ENCODE results near the gene TULP1. TPM values are rescaled to one million over a fixed set of nuclear protein-coding genes. Genes with fewer than 3 reads are reported as not detected.

Gene TULP1
- total RNA-seq, 2 experiments from 2014 or later, result not detected

DNA sequence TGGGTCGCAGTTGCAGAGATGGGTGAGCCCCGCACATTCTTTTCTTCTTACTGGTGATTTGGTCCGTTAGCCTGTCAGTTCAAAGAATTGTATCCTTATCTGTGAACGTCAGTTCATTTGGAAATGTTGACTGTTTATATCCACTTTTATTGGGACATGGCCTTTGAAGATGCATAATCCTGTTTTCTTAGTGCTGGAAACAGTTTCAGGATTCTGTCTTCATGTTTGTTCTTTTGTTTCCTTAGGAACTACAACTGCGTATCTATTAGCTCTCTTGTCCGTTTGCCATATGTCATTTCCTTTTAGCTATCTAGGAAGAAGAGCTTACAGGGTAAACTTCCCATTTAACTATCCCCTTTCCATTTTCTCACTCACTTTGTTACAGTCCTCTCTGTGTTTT is 35.0 kb upstream of the TULP1 start:
- TF ChIP-seq, protein P1, sequence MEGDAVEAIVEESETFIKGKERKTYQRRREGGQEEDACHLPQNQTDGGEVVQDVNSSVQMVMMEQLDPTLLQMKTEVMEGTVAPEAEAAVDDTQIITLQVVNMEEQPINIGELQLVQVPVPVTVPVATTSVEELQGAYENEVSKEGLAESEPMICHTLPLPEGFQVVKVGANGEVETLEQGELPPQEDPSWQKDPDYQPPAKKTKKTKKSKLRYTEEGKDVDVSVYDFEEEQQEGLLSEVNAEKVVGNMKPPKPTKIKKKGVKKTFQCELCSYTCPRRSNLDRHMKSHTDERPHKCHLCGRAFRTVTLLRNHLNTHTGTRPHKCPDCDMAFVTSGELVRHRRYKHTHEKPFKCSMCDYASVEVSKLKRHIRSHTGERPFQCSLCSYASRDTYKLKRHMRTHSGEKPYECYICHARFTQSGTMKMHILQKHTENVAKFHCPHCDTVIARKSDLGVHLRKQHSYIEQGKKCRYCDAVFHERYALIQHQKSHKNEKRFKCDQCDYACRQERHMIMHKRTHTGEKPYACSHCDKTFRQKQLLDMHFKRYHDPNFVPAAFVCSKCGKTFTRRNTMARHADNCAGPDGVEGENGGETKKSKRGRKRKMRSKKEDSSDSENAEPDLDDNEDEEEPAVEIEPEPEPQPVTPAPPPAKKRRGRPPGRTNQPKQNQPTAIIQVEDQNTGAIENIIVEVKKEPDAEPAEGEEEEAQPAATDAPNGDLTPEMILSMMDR (IDR thresholded peaks at IDR 0.05), result no peak
- Mint-ChIP-seq H3K27me3 (no peaks in the 10 kb centered on the region), H3K4me3 (no peak overlapping the region), H3K36me3 (ENCODE audit: low read depth) (no peaks in the 10 kb centered on the region), H3K9me3 (peaks cover 5% of the 10 kb centered on the region), H3K27ac (no peak overlapping the region), H3K4me1 (ENCODE audit: low read depth) (peaks cover 13% of the 10 kb centered on the region)
- no peak for ATAC-seq (ENCODE audit: poor library complexity)
- ChIA-PET CTCF (no interaction called here), POLR2A (interaction anchor here (0.6 to 1.2 kb wide), 2 partner anchors 25 to 738 kb away, joined by 4 read pairs; no protein-coding TSS in a partner anchor)
- Histone ChIP-seq H3K36me3 (ENCODE audit: insufficient read depth, low read length) (no peaks in the 10 kb centered on the region), H3K4me1 (ENCODE audit: insufficient read depth, low read length) (no peaks in the 10 kb centered on the region), H3K4me3 (ENCODE audit: low read length) (no peak overlapping the region), H3K27me3 (ENCODE audit: control insufficient read depth in 1 of 2, insufficient read depth in 2 of 2, low read length in 2 of 2) (no peaks in the 10 kb centered on the region), H3K27ac (ENCODE audit: low read depth in 1 of 2, low read length in 2 of 2) (no peak overlapping the region), H3K9me3 (ENCODE audit: control insufficient read depth in 1 of 2, insufficient read depth in 1 of 2, low read length in 2 of 2) (peaks cover 7 to 13% of the 10 kb centered on the region in 2 experiments)
- intact Hi-C loops (cut with DNase I, micrococcal nuclease), result no loop called here
- no peak for DNase-seq

DNA sequence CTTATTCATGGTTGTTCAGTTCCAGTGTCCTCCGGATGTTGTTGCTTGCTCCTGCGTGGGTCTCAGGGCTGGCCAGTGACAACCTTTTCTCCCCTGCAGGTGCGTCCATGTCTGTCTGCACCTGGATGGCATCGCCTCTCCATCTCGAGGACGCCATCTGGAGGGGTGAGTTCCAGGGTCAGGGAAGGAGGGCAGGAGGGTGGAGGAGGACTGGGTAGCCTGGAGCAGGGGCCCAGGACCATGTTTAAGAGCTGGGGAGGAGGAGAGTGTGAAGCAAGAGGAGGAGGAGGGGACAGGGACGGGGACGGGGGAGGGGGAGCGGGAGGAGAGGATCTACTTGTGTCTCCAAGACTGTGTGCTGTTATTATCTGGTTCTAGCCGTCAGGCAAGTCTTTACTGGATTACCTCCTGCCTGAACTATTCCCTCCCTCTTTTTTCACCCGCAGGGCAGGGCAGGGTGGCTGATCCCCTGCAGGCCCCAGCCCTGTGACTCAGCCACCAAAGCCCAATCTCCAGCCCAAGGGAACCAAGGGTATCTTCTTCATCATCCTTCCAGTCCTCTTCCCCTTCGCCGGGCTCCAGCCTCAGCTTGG is 32.2 kb upstream of the TULP1 start:
- no peak overlapping the region for H3K4me3 Mint-ChIP-seq
- Histone ChIP-seq H3K9me3 (ENCODE audit: control insufficient read depth in 1 of 2, insufficient read depth in 1 of 2, low read length in 2 of 2) (peaks cover under 1 to 15% of the 10 kb centered on the region in 2 experiments), H3K27me3 (ENCODE audit: control insufficient read depth in 1 of 2, insufficient read depth in 2 of 2, low read length in 2 of 2) (no peaks in the 10 kb centered on the region), H3K27ac (ENCODE audit: low read depth in 1 of 2, low read length in 2 of 2) (no peak overlapping the region), H3K4me3 (ENCODE audit: low read length) (no peak overlapping the region), H3K4me1 (ENCODE audit: insufficient read depth, low read length) (no peaks in the 10 kb centered on the region), H3K36me3 (ENCODE audit: insufficient read depth, low read length) (no peaks in the 10 kb centered on the region)
- ATAC-seq (ENCODE audit: poor library complexity) (no peak), DNase-seq (no peak)
- CTCF ChIA-PET, result interaction anchor here (1.5 kb wide), 1 partner anchor 8 kb away, joined by 4 read pairs; no protein-coding TSS in a partner anchor
- H3K27me3 Mint-ChIP-seq, result no peaks in the 10 kb centered on the region
- TF ChIP-seq, protein P1 (IDR thresholded peaks at IDR 0.05), result no peak
- H3K27ac Mint-ChIP-seq, result no peak overlapping the region
- POLR2A ChIA-PET, result no interaction called here
- H3K4me1 Mint-ChIP-seq (ENCODE audit: low read depth), result peaks cover 6% of the 10 kb centered on the region
- H3K36me3 Mint-ChIP-seq (ENCODE audit: low read depth), result no peaks in the 10 kb centered on the region
- peaks cover under 1% of the 10 kb centered on the region for H3K9me3 Mint-ChIP-seq
- intact Hi-C loops (cut with DNase I, micrococcal nuclease), result no loop called here

DNA sequence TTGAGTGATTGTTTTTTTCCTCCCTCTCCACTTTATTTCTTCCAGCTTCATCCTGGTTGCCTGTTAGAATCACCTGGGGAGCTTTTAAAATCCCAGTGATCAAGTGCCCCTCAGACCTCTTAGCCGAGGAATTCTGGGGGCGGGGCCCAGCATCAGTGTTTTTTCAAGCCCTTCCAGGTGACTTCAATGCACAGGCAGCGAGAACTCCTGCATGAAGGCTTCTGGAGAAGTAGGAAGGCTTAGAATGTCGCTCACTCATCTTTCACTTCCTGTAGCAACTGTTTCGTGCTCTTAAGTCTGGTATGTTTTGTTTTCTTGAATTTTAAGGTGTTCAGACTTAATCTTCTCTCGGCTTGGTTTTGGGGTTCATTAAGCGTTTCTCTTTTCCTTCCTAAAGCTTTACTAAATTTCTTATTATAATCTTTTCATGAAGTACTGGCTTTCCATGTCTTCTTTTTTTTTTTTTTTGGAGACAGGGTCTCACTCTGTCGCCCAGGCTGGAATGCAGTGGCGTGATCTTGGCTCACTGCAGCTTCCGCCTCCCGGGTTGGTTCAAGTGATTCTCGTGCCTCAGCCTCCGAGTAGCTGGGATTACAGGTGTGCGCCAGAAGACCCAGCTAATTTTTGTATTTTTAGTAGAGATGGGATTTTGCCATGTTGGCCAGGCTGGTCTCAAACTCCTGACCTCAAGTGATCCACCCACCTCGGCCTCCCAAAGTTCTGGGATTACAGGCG is 30.9 kb upstream of the TULP1 start:
- H3K27ac Mint-ChIP-seq, result no peak overlapping the region
- ATAC-seq (ENCODE audit: poor library complexity), result no peak
- H3K36me3 Mint-ChIP-seq (ENCODE audit: low read depth), result no peaks in the 10 kb centered on the region
- Histone ChIP-seq H3K4me3 (ENCODE audit: low read length) (no peak overlapping the region), H3K9me3 (ENCODE audit: control insufficient read depth in 1 of 2, insufficient read depth in 1 of 2, low read length in 2 of 2) (peaks cover 0 to 12% of the 10 kb centered on the region in 2 experiments), H3K27me3 (ENCODE audit: control insufficient read depth in 1 of 2, insufficient read depth in 2 of 2, low read length in 2 of 2) (no peaks in the 10 kb centered on the region), H3K36me3 (ENCODE audit: insufficient read depth, low read length) (no peaks in the 10 kb centered on the region), H3K4me1 (ENCODE audit: insufficient read depth, low read length) (no peaks in the 10 kb centered on the region), H3K27ac (ENCODE audit: low read depth in 1 of 2, low read length in 2 of 2) (no peak overlapping the region)
- no peak overlapping the region for H3K4me3 Mint-ChIP-seq
- H3K27me3 Mint-ChIP-seq, result no peaks in the 10 kb centered on the region
- peaks cover 6% of the 10 kb centered on the region for H3K4me1 Mint-ChIP-seq (ENCODE audit: low read depth)
- ChIA-PET CTCF (interaction anchor here (1.5 kb wide), 1 partner anchor 9 kb away, joined by 4 read pairs; no protein-coding TSS in a partner anchor), POLR2A (interaction anchor here (0.7 to 1.2 kb wide), 3 partner anchors 8 to 27 kb away, joined by 3 to 5 read pairs (median 4); no protein-coding TSS in a partner anchor)
- H3K9me3 Mint-ChIP-seq, result no peaks in the 10 kb centered on the region
- DNase-seq, result no peak
- TF ChIP-seq, protein P1 (IDR thresholded peaks at IDR 0.05), result no peak
- intact Hi-C loops (cut with DNase I, micrococcal nuclease), result no loop called here

Measured in CD4-positive, alpha-beta T cell (primary cell).